Measurements from ENCODE around the gene TBC1D9B.

Gene TBC1D9B

GRCh38 chr5:179920175-179920574, 12.5 kb upstream of the TBC1D9B start:
- Histone ChIP-seq H3K27ac (ENCODE audit: insufficient read depth, low read depth, low read length, poor library complexity, severe bottlenecking) (no peak overlapping the region), H3K9me3 (ENCODE audit: control insufficient read depth, low read length) (no peaks in the 10 kb centered on the region), H3K27me3 (ENCODE audit: control insufficient read depth, insufficient read depth, low read length, poor library complexity, severe bottlenecking) (no peaks in the 10 kb centered on the region), H3K4me3 (ENCODE audit: insufficient read depth, low read depth, low read length) (no peak overlapping the region), H3K36me3 (ENCODE audit: control insufficient read depth, insufficient read depth, low read length) (no peaks in the 10 kb centered on the region), H3K4me1 (ENCODE audit: control insufficient read depth, insufficient read depth, low read length) (peaks cover 6% of the 10 kb centered on the region)
- WGBS, 2 experiments = 92 to 95% methylated on average over 4 of the region's 4 CpGs

DNA sequence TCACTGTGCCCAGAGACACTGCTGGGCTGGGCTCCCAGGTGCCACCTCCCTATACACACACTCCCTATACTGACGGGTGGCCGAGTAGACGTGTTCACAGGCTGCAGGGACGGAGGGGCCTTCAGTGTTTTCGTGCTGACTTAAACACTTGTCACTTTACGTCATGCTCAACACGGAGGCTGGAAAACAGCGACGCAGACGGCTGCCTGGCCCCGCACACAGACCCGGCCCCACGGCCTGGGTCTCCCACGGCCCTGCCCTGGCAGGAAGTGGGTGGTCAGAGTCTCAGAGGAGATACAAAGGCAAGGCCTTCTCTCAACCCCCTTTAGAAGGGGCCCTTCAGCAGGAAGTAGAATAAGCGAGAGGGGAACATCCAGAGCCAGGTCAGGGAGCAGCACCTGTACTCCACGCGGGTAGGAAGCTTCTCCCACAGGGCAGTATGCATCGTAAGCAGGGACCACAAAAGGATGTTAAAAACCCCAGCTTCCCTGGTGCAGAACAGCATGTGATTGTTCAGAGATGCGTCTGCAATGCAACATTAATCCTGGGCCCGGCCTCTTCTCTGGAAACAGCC, 11.9 kb upstream of the TBC1D9B start:
- no peaks in the 10 kb centered on the region for H3K9me3 ChIP-seq (ENCODE audit: control insufficient read depth, low read length)
- no peaks in the 10 kb centered on the region for H3K36me3 ChIP-seq (ENCODE audit: control insufficient read depth, insufficient read depth, low read length)
- 89 to 91% methylated on average over 20 of the region's 20 CpGs for WGBS, 2 experiments
- no peak overlapping the region for H3K4me3 ChIP-seq (ENCODE audit: insufficient read depth, low read depth, low read length)
- peaks cover 6% of the 10 kb centered on the region for H3K4me1 ChIP-seq (ENCODE audit: control insufficient read depth, insufficient read depth, low read length)
- no peaks in the 10 kb centered on the region for H3K27me3 ChIP-seq (ENCODE audit: control insufficient read depth, insufficient read depth, low read length, poor library complexity, severe bottlenecking)
- H3K27ac ChIP-seq (ENCODE audit: insufficient read depth, low read depth, low read length, poor library complexity, severe bottlenecking) = no peak overlapping the region

DNA sequence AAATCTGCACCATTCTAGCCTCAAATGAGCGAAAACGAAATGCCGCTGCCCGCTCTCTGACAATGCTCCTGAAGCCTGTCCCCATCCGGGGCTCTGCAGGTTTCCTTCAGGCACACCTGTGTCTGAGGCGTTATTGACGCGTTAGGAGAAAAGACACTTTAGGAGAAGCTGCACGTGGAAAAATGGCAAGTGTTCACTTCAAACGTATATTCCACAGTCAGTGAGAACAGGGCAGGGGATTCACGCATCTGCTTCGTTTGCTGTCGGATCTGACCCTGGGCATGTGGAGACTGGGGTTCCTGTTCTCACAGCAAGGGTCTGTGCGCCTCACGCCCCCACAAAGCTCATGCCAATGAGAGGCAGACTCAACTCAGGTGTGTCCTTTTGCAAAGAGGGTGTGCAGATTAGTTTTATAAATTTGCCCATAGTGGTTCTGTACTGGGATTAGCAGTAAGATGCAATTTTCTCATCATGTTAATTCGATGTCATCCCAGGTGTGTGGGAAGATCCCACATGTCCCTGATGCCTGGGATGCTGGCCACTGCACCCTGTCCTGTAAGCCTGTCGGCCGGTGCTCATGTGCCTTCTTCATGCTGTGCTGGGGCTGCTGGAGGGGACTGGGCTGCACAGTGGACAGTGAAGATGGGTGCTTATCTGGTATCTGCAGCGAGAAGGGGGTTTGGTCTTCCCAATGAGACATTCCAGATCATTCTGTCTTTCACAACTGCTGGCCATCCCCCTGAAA, 11.2 kb upstream of the TBC1D9B start:
- WGBS, 2 experiments = 92 to 93% methylated on average over 19 of the region's 19 CpGs
- Histone ChIP-seq H3K9me3 (ENCODE audit: control insufficient read depth, low read length) (no peaks in the 10 kb centered on the region), H3K4me1 (ENCODE audit: control insufficient read depth, insufficient read depth, low read length) (peaks cover 6% of the 10 kb centered on the region), H3K4me3 (ENCODE audit: insufficient read depth, low read depth, low read length) (no peak overlapping the region), H3K36me3 (ENCODE audit: control insufficient read depth, insufficient read depth, low read length) (no peaks in the 10 kb centered on the region), H3K27me3 (ENCODE audit: control insufficient read depth, insufficient read depth, low read length, poor library complexity, severe bottlenecking) (no peaks in the 10 kb centered on the region), H3K27ac (ENCODE audit: insufficient read depth, low read depth, low read length, poor library complexity, severe bottlenecking) (no peak overlapping the region)

DNA sequence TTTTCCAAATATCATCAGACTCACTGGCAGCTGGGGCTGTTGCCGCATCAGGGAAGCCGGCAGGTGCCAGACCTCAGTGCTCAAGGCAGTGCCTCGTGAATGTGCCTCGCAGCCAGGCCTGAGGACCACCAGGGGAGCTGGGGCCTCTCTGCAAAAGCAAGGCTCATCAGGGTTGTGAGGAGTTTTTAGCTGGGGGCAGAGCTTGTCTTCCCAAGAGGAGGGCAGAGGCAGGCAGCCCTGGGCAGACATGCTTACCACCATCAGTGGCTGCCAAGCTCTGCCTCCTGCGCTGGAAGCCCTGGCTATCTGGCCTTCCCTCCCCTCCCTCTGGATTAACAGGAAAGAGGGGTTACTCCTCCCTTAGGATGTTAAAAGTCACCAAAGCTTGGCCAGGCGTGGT, 8.8 kb upstream of the TBC1D9B start:
- WGBS, 2 experiments = 71 to 72% methylated on average over 6 of the region's 6 CpGs
- Histone ChIP-seq H3K36me3 (ENCODE audit: control insufficient read depth, insufficient read depth, low read length) (no peaks in the 10 kb centered on the region), H3K27ac (ENCODE audit: insufficient read depth, low read depth, low read length, poor library complexity, severe bottlenecking) (no peak overlapping the region), H3K4me3 (ENCODE audit: insufficient read depth, low read depth, low read length) (no peak overlapping the region), H3K27me3 (ENCODE audit: control insufficient read depth, insufficient read depth, low read length, poor library complexity, severe bottlenecking) (no peaks in the 10 kb centered on the region), H3K4me1 (ENCODE audit: control insufficient read depth, insufficient read depth, low read length) (peaks cover 6% of the 10 kb centered on the region), H3K9me3 (ENCODE audit: control insufficient read depth, low read length) (no peaks in the 10 kb centered on the region)

DNA sequence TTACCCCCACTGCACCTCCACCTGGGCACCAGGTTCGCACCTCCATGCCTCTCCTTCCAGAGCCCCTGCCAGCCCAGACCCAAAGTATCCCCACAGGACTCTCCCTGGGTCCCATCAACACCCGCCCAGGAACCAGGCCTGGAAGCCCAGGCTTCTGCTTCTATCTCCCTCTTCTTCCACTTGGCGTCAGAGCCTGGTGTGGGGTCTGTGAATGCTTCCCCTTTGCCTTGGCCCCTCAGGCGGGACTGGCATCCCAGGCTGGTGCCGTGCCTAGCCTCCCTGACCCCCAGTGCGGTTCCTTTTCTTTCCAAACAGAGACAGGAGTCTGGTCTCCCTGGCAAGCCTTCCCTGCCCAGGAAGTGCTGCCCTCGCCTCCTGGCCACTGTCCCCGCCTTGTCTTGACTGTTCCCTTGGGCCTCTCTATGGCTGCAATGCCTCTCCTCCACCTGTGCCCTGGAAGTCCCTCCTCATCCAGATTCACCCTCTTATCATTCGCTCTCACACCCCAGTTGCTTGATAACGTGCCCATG, 7.8 kb upstream of the TBC1D9B start:
- no peaks in the 10 kb centered on the region for H3K27me3 ChIP-seq (ENCODE audit: control insufficient read depth, insufficient read depth, low read length, poor library complexity, severe bottlenecking)
- H3K4me3 ChIP-seq (ENCODE audit: insufficient read depth, low read depth, low read length) = no peak overlapping the region
- no peak overlapping the region for H3K27ac ChIP-seq (ENCODE audit: insufficient read depth, low read depth, low read length, poor library complexity, severe bottlenecking)
- H3K4me1 ChIP-seq (ENCODE audit: control insufficient read depth, insufficient read depth, low read length) = peaks cover 6% of the 10 kb centered on the region
- H3K9me3 ChIP-seq (ENCODE audit: control insufficient read depth, low read length) = no peaks in the 10 kb centered on the region
- no peaks in the 10 kb centered on the region for H3K36me3 ChIP-seq (ENCODE audit: control insufficient read depth, insufficient read depth, low read length)
- 93 to 94% methylated on average over 10 of the region's 10 CpGs for WGBS, 2 experiments

GRCh38 chr5:179914032-179914755, 6.5 kb upstream of the TBC1D9B start:
- Histone ChIP-seq H3K4me1 (ENCODE audit: control insufficient read depth, insufficient read depth, low read length) (peaks cover 6% of the 10 kb centered on the region), H3K27me3 (ENCODE audit: control insufficient read depth, insufficient read depth, low read length, poor library complexity, severe bottlenecking) (no peaks in the 10 kb centered on the region), H3K27ac (ENCODE audit: insufficient read depth, low read depth, low read length, poor library complexity, severe bottlenecking) (no peak overlapping the region), H3K9me3 (ENCODE audit: control insufficient read depth, low read length) (no peaks in the 10 kb centered on the region), H3K4me3 (ENCODE audit: insufficient read depth, low read depth, low read length) (no peak overlapping the region), H3K36me3 (ENCODE audit: control insufficient read depth, insufficient read depth, low read length) (no peaks in the 10 kb centered on the region)
- 91 to 95% methylated on average over 8 of the region's 8 CpGs for WGBS, 2 experiments

DNA sequence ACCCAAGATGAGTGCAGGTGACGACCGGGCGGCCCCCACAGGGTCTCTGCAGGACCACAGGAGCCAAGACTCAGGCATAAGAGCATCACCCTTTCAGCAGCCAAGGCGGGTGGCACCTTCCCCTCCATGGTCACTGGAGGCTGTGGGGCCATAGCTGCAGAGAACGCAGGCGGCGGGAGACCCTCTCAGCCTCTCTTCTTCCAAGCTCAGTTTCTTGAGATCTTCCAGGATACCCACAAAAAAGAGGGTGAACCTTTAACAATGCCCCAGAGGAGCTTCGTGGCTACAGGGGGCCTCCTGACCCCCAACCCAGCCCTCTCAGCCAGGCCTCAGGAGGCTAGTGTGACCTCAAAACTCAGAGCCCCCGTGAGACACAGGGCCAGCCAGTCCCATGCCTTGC, 5.8 kb upstream of the TBC1D9B start:
- H3K9me3 ChIP-seq (ENCODE audit: control insufficient read depth, low read length) = no peaks in the 10 kb centered on the region
- no peaks in the 10 kb centered on the region for H3K27me3 ChIP-seq (ENCODE audit: control insufficient read depth, insufficient read depth, low read length, poor library complexity, severe bottlenecking)
- H3K4me1 ChIP-seq (ENCODE audit: control insufficient read depth, insufficient read depth, low read length) = peaks cover 6% of the 10 kb centered on the region
- no peak overlapping the region for H3K4me3 ChIP-seq (ENCODE audit: insufficient read depth, low read depth, low read length)
- H3K36me3 ChIP-seq (ENCODE audit: control insufficient read depth, insufficient read depth, low read length) = no peaks in the 10 kb centered on the region
- H3K27ac ChIP-seq (ENCODE audit: insufficient read depth, low read depth, low read length, poor library complexity, severe bottlenecking) = no peak overlapping the region
- 94 to 95% methylated on average over 9 of the region's 9 CpGs for WGBS, 2 experiments

- H3K4me1 ChIP-seq (ENCODE audit: control insufficient read depth, insufficient read depth, low read length) = peaks cover 6% of the 10 kb centered on the region
- no peaks in the 10 kb centered on the region for H3K9me3 ChIP-seq (ENCODE audit: control insufficient read depth, low read length)
- H3K27me3 ChIP-seq (ENCODE audit: control insufficient read depth, insufficient read depth, low read length, poor library complexity, severe bottlenecking) = no peaks in the 10 kb centered on the region
- no peak overlapping the region for H3K27ac ChIP-seq (ENCODE audit: insufficient read depth, low read depth, low read length, poor library complexity, severe bottlenecking)
- 94 to 97% methylated on average over 19 of the region's 19 CpGs for WGBS, 2 experiments
- no peaks in the 10 kb centered on the region for H3K36me3 ChIP-seq (ENCODE audit: control insufficient read depth, insufficient read depth, low read length)
- H3K4me3 ChIP-seq (ENCODE audit: insufficient read depth, low read depth, low read length) = no peak overlapping the region
Observed at GRCh38 chr5:179912951-179913350, 5.3 kb upstream of the TBC1D9B start.

DNA sequence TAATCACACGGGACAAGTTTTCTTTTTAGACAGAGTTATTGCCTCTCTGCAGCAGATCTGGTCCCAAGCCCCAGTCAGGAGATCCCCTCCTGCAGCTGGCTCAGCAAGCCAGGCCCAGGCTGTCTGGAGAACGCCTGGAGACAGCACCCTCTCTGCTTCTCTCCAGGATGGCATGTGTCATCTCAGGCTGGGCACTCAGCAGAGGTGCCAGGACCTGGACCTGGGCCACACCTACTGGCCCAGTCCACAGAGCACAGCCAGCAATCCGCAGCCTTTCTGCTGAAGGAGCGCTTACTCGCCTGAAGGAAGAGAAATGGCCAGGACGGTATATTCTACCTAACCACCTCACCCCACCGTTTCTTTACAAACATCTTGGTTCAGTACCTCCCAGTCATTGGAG, 4.7 kb upstream of the TBC1D9B start:
- H3K4me3 ChIP-seq (ENCODE audit: insufficient read depth, low read depth, low read length) = no peak overlapping the region
- peaks cover 4% of the 10 kb centered on the region for H3K4me1 ChIP-seq (ENCODE audit: control insufficient read depth, insufficient read depth, low read length)
- 93 to 96% methylated on average over 6 to 7 of the region's 7 CpGs for WGBS, 2 experiments
- H3K27me3 ChIP-seq (ENCODE audit: control insufficient read depth, insufficient read depth, low read length, poor library complexity, severe bottlenecking) = no peaks in the 10 kb centered on the region
- no peaks in the 10 kb centered on the region for H3K36me3 ChIP-seq (ENCODE audit: control insufficient read depth, insufficient read depth, low read length)
- H3K27ac ChIP-seq (ENCODE audit: insufficient read depth, low read depth, low read length, poor library complexity, severe bottlenecking) = no peak overlapping the region
- no peaks in the 10 kb centered on the region for H3K9me3 ChIP-seq (ENCODE audit: control insufficient read depth, low read length)

DNA sequence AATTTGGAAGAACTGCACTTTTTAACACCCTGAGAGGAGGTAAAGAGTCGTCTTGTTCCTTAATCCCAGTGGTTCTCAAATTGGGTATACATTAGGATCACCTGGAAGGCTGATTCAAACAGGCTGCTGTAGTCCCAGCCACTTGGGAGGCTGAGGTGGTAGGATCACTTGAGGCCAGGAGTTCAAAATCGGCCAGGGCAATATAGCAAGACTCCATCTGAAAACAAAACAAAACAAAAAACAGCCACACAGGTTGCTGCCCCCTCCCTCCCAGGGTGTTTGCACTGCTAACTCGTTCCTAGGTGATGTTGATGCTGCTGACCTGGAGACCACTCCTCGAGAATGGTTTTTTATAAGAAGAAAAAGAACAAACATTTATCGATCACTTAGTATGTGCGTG, 1.5 kb upstream of the TBC1D9B start:
- Histone ChIP-seq H3K27ac (ENCODE audit: insufficient read depth, low read depth, low read length, poor library complexity, severe bottlenecking) (no peak overlapping the region), H3K36me3 (ENCODE audit: control insufficient read depth, insufficient read depth, low read length) (peaks cover 6% of the 10 kb centered on the region), H3K4me1 (ENCODE audit: control insufficient read depth, insufficient read depth, low read length) (peaks cover 9% of the 10 kb centered on the region), H3K4me3 (ENCODE audit: insufficient read depth, low read depth, low read length) (no peak overlapping the region), H3K27me3 (ENCODE audit: control insufficient read depth, insufficient read depth, low read length, poor library complexity, severe bottlenecking) (no peaks in the 10 kb centered on the region), H3K9me3 (ENCODE audit: control insufficient read depth, low read length) (no peaks in the 10 kb centered on the region)
- 92 to 94% methylated on average over 6 of the region's 6 CpGs for WGBS, 2 experiments
